Spleen (tissue), 7 donors: ENCODE results near the gene ELMO2.

Experiments used
- POLR2A ChIP-seq, 3 donors: fragments of 450-650 bp; IDR thresholded peaks; one replicate each; pipeline ENCODE4 v1.5.1; 2017; ENCODE audit warnings: antibody characterized with exemption in 3 of 3, mild to moderate bottlenecking in 1 of 3
- POLR2AphosphoS5 ChIP-seq, 3 donors: sonication (generic); formaldehyde crosslinking; IDR thresholded peaks; one replicate each; pipeline ENCODE4 v1.5.1; 2017; ENCODE audit warnings: antibody characterized with exemption in 3 of 3
- TF ChIP-seq, protein P1 (sequence below), 11 experiments: fragments of 200-600 bp in 7 of 11; fragments of 450-650 bp in 4 of 11; sonication (generic) in 4 of 11; IDR thresholded peaks in 8 of 11; conservative IDR thresholded peaks in 3 of 11; 1 replicate in 7 of 11; 2 replicates in 4 of 11; pipeline versions ENCODE4 v1.4.0 to v1.8.0; 2016 to 2021; ENCODE audit warnings: antibody characterized with exemption in 11 of 11, inconsistent platforms in 4 of 11, mild to moderate bottlenecking in 1 of 11
- donor health status: DM: no; HTN: no; CAD: no; lungs with moderate emphysema.
- donor health status: DM: no; HTN: no; CAD: no.
- donor health status: DM: no; HTN: no; CAD: no.

DNA sequence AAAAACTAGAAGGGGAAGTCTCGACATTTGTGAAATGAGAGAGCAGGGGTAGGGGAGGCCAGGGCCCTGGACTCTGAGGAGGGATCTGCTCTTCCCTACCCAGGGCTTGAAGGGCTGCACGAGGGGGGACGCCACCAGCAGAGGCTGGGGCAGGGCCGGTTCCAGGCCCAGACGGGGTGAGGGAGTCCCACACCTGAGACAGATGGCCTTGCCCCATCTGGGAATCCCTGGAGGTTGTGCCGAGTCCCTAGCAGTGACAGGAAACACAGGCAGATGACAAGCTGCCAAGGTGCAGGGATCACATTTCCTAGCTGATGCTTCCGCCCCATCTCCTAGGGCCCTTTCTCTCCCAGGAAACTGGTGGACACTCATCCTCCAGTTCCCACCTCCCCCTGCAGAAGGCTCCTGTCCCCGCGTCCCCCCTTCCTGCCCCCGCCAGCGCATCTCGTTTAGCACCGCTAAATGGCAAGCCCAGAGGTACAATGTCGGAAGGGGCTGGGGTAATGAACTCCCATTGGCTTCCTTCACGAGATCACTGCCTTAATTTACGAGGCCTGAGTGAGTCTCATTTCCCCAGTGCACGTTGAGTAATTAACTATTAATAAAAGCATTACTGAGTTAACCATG lies 63.0 kb downstream of the ELMO2 start:
- TF ChIP-seq POLR2AphosphoS5 (IDR thresholded peaks at IDR 0.05) = peak in 2 of 3 donors; percentile 34 to 66
- TF ChIP-seq POLR2A (IDR thresholded peaks at IDR 0.05) = no peak
- TF ChIP-seq, protein P1, sequence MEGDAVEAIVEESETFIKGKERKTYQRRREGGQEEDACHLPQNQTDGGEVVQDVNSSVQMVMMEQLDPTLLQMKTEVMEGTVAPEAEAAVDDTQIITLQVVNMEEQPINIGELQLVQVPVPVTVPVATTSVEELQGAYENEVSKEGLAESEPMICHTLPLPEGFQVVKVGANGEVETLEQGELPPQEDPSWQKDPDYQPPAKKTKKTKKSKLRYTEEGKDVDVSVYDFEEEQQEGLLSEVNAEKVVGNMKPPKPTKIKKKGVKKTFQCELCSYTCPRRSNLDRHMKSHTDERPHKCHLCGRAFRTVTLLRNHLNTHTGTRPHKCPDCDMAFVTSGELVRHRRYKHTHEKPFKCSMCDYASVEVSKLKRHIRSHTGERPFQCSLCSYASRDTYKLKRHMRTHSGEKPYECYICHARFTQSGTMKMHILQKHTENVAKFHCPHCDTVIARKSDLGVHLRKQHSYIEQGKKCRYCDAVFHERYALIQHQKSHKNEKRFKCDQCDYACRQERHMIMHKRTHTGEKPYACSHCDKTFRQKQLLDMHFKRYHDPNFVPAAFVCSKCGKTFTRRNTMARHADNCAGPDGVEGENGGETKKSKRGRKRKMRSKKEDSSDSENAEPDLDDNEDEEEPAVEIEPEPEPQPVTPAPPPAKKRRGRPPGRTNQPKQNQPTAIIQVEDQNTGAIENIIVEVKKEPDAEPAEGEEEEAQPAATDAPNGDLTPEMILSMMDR (IDR thresholded peaks at IDR 0.05 in 8 of 11, conservative IDR thresholded peaks at IDR 0.05 in 3 of 11) = no peak
